Measurements from ENCODE around the gene SERGEF. TPM values are rescaled to one million over a fixed set of nuclear protein-coding genes. Genes with fewer than 3 reads are reported as not detected.

Gene SERGEF
- polyA plus RNA-seq, 1 of the 3 experiments (the other 2 are of a cell fraction): 23.1 TPM

DNA sequence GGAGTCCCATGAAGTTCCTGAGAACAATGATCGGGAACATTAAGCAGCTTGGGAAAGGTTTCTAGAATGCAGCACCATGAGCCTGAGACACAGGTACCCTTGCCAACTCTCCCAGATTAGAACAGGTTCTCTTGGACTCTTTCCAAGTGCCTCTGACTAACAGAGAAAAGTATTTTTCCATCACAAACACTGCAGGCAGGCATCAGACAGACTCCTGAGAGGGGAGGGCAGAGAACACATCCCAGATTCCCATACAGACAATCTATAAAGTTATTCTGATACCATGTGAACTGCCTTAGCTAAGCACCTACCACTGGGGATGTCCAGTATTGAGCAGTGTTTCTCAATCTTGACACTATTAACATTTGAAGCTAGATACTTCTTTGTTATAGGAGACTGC, 27.3 kb downstream of the SERGEF start:
- Histone ChIP-seq H3K27ac (ENCODE audit: low read depth in 2 of 2, low read length in 1 of 2) (0 out of 4 replicates have a peak overlapping the region, but pooled peaks of 1 of the 2 experiments have one; percentile 22), H3K36me3 (replicated peaks in 1 of 2; ENCODE audit: control insufficient read depth in 1 of 2, insufficient read depth in 2 of 2, low read length in 1 of 2) (peaks cover 11 to 26% of the 10 kb centered on the region in 2 experiments), H3K9me2 (no peaks in the 10 kb centered on the region), H3K9me3 (no peaks in the 10 kb centered on the region), H3K9ac (no peak overlapping the region), H3K4me3 (ENCODE audit: low read depth in 2 of 2, low read length in 1 of 2) (no peak overlapping the region), H2AFZ (ENCODE audit: low read depth) (no peak overlapping the region), H3K4me1 (ENCODE audit: control insufficient read depth in 1 of 2, insufficient read depth in 2 of 2, low read depth in 1 of 2, low read length in 1 of 2) (peaks cover 5 to 6% of the 10 kb centered on the region in 2 experiments; a peak in 1 of 4 replicates), H3F3A (replicated peaks; ENCODE audit: insufficient read depth) (peaks cover 5% of the 10 kb centered on the region), H4K20me1 (ENCODE audit: insufficient read depth) (no peaks in the 10 kb centered on the region), H3K79me2 (ENCODE audit: insufficient read depth) (no peaks in the 10 kb centered on the region), H3K4me2 (no peak overlapping the region), H3K27me3 (ENCODE audit: insufficient read depth) (no peaks in the 10 kb centered on the region)
- 100% methylated on average over 1 of the region's 1 CpG for WGBS (ENCODE audit: low lambda C conversion rate)
- TF ChIP-seq NFIC (IDR thresholded peaks at IDR 0.05; ENCODE audit: borderline replicate concordance) (peak; percentile 55; the same call in 1 of the 2 replicates), SMC3 (IDR thresholded peaks at IDR 0.05; ENCODE audit: low read depth, low read length) (no peak)
- ChIA-PET POLR2A (no interaction called here), CTCF (interaction anchor here (1.1 to 30.6 kb wide), 5 partner anchors 12 to 264 kb away, joined by 3 to 730 read pairs (median 12); partner anchors contain the start of genes KCNC1 and MYOD1)
- no peak for DNase-seq

DNA sequence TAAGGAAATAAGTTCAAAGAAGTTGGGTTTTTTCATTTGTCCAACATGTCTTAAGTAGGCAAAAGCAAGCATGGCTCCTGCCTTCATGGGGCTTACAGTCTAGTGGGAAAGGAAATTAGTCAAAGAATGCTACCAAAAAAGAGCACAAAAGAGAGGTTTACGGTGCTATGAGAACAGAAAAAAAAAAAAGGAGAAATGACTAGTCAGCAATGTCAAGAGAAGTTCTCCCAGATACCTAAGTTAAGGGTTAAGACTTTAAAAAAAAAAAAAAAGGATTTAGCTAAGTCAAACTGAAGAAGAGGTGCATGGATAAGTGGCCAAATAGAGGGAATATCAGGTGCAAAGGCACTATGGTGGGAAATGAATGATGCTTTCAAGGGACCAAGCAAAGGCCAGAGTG, 29.3 kb downstream of the SERGEF start:
- peaks cover 11 to 23% of the 10 kb centered on the region in 2 experiments for H3K36me3 ChIP-seq (replicated peaks in 1 of 2; ENCODE audit: control insufficient read depth in 1 of 2, insufficient read depth in 2 of 2, low read length in 1 of 2)
- no peaks in the 10 kb centered on the region for H3K79me2 ChIP-seq (ENCODE audit: insufficient read depth)
- H3K27me3 ChIP-seq (ENCODE audit: insufficient read depth): no peaks in the 10 kb centered on the region
- 67% methylated on average over 1 of the region's 1 CpG for whole genome bisulfite sequencing (ENCODE audit: low lambda C conversion rate)
- H3K4me1 ChIP-seq (ENCODE audit: control insufficient read depth in 1 of 2, insufficient read depth in 2 of 2, low read depth in 1 of 2, low read length in 1 of 2): peaks cover 5 to 7% of the 10 kb centered on the region in 2 experiments; a peak in 1 of 4 replicates
- no peak overlapping the region for H3K4me2 ChIP-seq
- H3K4me3 ChIP-seq (ENCODE audit: low read depth in 2 of 2, low read length in 1 of 2): no peak overlapping the region
- no peak for DNase-seq
- peaks cover 3% of the 10 kb centered on the region; the same call in 1 of the 2 replicates for H4K20me1 ChIP-seq (ENCODE audit: insufficient read depth)
- H2AFZ ChIP-seq (ENCODE audit: low read depth): no peak overlapping the region
- ChIA-PET CTCF (interaction anchor here (0.7 to 30.6 kb wide), 5 partner anchors 22 to 387 kb away, joined by 3 to 730 read pairs (median 82); partner anchors contain the start of genes KCNC1 and MYOD1), POLR2A (no interaction called here)
- TF ChIP-seq RXRA (IDR thresholded peaks at IDR 0.05; ENCODE audit: borderline replicate concordance, low read depth) (no peak), POLR2AphosphoS5 (IDR thresholded peaks at IDR 0.05; ENCODE audit: low read depth, low read length) (no peak), SIN3A (IDR thresholded peaks at IDR 0.05; ENCODE audit: borderline replicate concordance, low read depth, low read length) (no peak), GATA2 (CRISPR knock-in tag; IDR thresholded peaks at IDR 0.05) (no peak), ELF1 (IDR thresholded peaks at IDR 0.05) (no peak), FOSL2 (IDR thresholded peaks at IDR 0.05; ENCODE audit: borderline replicate concordance, low read depth) (no peak), CHD2 (IDR thresholded peaks at IDR 0.05; ENCODE audit: low read length, partially characterized antibody) (no peak), SMC3 (IDR thresholded peaks at IDR 0.05; ENCODE audit: low read depth, low read length) (no peak), EZH2phosphoT487 (IDR thresholded peaks at IDR 0.05; ENCODE audit: borderline replicate concordance, low read depth) (no peak), FOXM1 (IDR thresholded peaks at IDR 0.05; ENCODE audit: low read depth) (no peak), NRF1 (IDR thresholded peaks at IDR 0.05; ENCODE audit: low read depth, low read length) (no peak), FOXJ3 (CRISPR knock-in tag; IDR thresholded peaks at IDR 0.05) (no peak), NFIC (IDR thresholded peaks at IDR 0.05; ENCODE audit: borderline replicate concordance) (no peak), MXI1 (IDR thresholded peaks at IDR 0.05; ENCODE audit: low read depth, low read length) (no peak)
- TF ChIP-seq, protein P1, sequence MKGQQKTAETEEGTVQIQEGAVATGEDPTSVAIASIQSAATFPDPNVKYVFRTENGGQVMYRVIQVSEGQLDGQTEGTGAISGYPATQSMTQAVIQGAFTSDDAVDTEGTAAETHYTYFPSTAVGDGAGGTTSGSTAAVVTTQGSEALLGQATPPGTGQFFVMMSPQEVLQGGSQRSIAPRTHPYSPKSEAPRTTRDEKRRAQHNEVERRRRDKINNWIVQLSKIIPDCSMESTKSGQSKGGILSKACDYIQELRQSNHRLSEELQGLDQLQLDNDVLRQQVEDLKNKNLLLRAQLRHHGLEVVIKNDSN (IDR thresholded peaks at IDR 0.05; ENCODE audit: borderline replicate concordance, low read depth): no peak
- TF ChIP-seq, protein P2, sequence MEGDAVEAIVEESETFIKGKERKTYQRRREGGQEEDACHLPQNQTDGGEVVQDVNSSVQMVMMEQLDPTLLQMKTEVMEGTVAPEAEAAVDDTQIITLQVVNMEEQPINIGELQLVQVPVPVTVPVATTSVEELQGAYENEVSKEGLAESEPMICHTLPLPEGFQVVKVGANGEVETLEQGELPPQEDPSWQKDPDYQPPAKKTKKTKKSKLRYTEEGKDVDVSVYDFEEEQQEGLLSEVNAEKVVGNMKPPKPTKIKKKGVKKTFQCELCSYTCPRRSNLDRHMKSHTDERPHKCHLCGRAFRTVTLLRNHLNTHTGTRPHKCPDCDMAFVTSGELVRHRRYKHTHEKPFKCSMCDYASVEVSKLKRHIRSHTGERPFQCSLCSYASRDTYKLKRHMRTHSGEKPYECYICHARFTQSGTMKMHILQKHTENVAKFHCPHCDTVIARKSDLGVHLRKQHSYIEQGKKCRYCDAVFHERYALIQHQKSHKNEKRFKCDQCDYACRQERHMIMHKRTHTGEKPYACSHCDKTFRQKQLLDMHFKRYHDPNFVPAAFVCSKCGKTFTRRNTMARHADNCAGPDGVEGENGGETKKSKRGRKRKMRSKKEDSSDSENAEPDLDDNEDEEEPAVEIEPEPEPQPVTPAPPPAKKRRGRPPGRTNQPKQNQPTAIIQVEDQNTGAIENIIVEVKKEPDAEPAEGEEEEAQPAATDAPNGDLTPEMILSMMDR (IDR thresholded peaks at IDR 0.05): no peak
- TF ChIP-seq, protein P3, sequence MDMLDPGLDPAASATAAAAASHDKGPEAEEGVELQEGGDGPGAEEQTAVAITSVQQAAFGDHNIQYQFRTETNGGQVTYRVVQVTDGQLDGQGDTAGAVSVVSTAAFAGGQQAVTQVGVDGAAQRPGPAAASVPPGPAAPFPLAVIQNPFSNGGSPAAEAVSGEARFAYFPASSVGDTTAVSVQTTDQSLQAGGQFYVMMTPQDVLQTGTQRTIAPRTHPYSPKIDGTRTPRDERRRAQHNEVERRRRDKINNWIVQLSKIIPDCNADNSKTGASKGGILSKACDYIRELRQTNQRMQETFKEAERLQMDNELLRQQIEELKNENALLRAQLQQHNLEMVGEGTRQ (IDR thresholded peaks at IDR 0.05; ENCODE audit: borderline replicate concordance, low read depth, low read length): no peak
- TF ChIP-seq, protein P4, sequence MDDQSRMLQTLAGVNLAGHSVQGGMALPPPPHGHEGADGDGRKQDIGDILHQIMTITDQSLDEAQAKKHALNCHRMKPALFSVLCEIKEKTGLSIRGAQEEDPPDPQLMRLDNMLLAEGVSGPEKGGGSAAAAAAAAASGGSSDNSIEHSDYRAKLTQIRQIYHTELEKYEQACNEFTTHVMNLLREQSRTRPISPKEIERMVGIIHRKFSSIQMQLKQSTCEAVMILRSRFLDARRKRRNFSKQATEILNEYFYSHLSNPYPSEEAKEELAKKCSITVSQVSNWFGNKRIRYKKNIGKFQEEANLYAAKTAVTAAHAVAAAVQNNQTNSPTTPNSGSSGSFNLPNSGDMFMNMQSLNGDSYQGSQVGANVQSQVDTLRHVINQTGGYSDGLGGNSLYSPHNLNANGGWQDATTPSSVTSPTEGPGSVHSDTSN (IDR thresholded peaks at IDR 0.05): no peak
- no peak overlapping the region for H3K9ac ChIP-seq
- H3F3A ChIP-seq (replicated peaks; ENCODE audit: insufficient read depth): peaks cover 5% of the 10 kb centered on the region
- no peak overlapping the region for H3K27ac ChIP-seq (ENCODE audit: low read depth in 2 of 2, low read length in 1 of 2)
- no peaks in the 10 kb centered on the region for H3K9me2 ChIP-seq
- H3K9me3 ChIP-seq: no peaks in the 10 kb centered on the region

Data from SK-N-SH (cell line).